HepG2 (cell line): ENCODE measurements around the gene CHDH. TPM values are rescaled to one million over a fixed set of nuclear protein-coding genes. Genes with fewer than 3 reads are reported as not detected.

Source experiments
- CC2D1A ChIP-seq: sonication (generic); formaldehyde crosslinking; IDR thresholded peaks from 2 replicates; pipeline ENCODE4 v1.8.1; 2023; ENCODE audit warnings: mild to moderate bottlenecking, missing genetic modification reagents
- CSRNP2 ChIP-seq: sonication (generic); formaldehyde crosslinking; conservative IDR thresholded peaks from 2 replicates; pipeline ENCODE4 v1.8.0; 2022; ENCODE audit warnings: low read depth, missing genetic modification reagents
- DRAP1 ChIP-seq: IDR thresholded peaks from 2 replicates; pipeline ENCODE4 v1.6.1; 2016; ENCODE audit warnings: missing genetic modification reagents, missing compliant biosample characterization
- EP300 ChIP-seq, 3 experiments: sonication (generic) in 1 of 3; formaldehyde crosslinking in 1 of 3; IDR thresholded peaks; 2 replicates each; pipeline versions ENCODE4 v1.5.1 to v1.6.1; 2011 to 2020; ENCODE audit warnings: low read depth in 2 of 3, low read length in 2 of 3, borderline replicate concordance in 1 of 3, improper control_type of control experiment in 1 of 3, mild to moderate bottlenecking in 1 of 3, missing genetic modification reagents in 1 of 3, moderate library complexity in 1 of 3
- FOXC1 ChIP-seq: sonication (generic); formaldehyde crosslinking; IDR thresholded peaks from 2 replicates; pipeline ENCODE4 v1.8.0; 2022; ENCODE audit warnings: mild to moderate bottlenecking, missing genetic modification reagents, borderline replicate concordance
- HIC2 ChIP-seq: sonication (generic); formaldehyde crosslinking; IDR thresholded peaks from 2 replicates; pipeline ENCODE4 v1.9.0; 2022; ENCODE audit warnings: low read depth, missing genetic modification reagents
- KLF6 ChIP-seq: IDR thresholded peaks from 2 replicates; pipeline ENCODE4 v1.8.0; 2016; ENCODE audit warnings: missing biosample characterization, missing genetic modification reagents
- NR0B2 ChIP-seq: sonication (generic); formaldehyde crosslinking; IDR thresholded peaks from 2 replicates; pipeline ENCODE4 v1.4.0; 2020; ENCODE audit warnings: mild to moderate bottlenecking, missing genetic modification reagents
- PBX3 ChIP-seq: sonication (generic); formaldehyde crosslinking; IDR thresholded peaks from 2 replicates; pipeline ENCODE4 v1.8.1; 2023; ENCODE audit warnings: missing genetic modification reagents, inconsistent platforms, borderline replicate concordance
- SAFB2 ChIP-seq: sonication (generic); formaldehyde crosslinking; IDR thresholded peaks from 2 replicates; pipeline ENCODE4 v1.5.1; 2020; ENCODE audit warnings: missing genetic modification reagents, low read depth, mild to moderate bottlenecking, borderline replicate concordance
- SMARCC2 ChIP-seq: fragments of 450-650 bp; IDR thresholded peaks from 2 replicates; pipeline ENCODE4 v1.6.1; 2017; ENCODE audit warnings: antibody characterized with exemption, mild to moderate bottlenecking
- TGIF2 ChIP-seq: IDR thresholded peaks from 2 replicates; pipeline ENCODE4 v1.6.1; 2016; ENCODE audit warnings: control low read depth, missing compliant biosample characterization
- TMF1 ChIP-seq: sonication (generic); formaldehyde crosslinking; IDR thresholded peaks from 2 replicates; pipeline ENCODE4 v1.8.1; 2022; ENCODE audit warnings: low read depth, missing genetic modification reagents
- ZBTB26 ChIP-seq: IDR thresholded peaks from 2 replicates; pipeline ENCODE4 v1.6.1; 2016; ENCODE audit warnings: missing compliant biosample characterization, missing genetic modification reagents, borderline replicate concordance
- ZBTB3 ChIP-seq: sonication (generic); formaldehyde crosslinking; IDR thresholded peaks from 2 replicates; pipeline ENCODE4 v1.4.0; 2020; ENCODE audit warnings: low read depth, mild to moderate bottlenecking, moderate library complexity, missing genetic modification reagents, borderline replicate concordance
- ZNF562 ChIP-seq: sonication (generic); formaldehyde crosslinking; IDR thresholded peaks from 2 replicates; pipeline ENCODE4 v1.8.0; 2022; ENCODE audit warnings: missing genetic modification reagents, borderline replicate concordance
- ZNF589 ChIP-seq: sonication (generic); formaldehyde crosslinking; conservative IDR thresholded peaks from 2 replicates; pipeline ENCODE4 v1.8.0; 2022; ENCODE audit warnings: mild to moderate bottlenecking, moderate library complexity, missing genetic modification reagents
- polyA plus RNA-seq, 8 experiments: library from polyadenylated mRNA; depleted of rRNA in 3 of 8; stranded (reverse) in 7 of 8; unstranded in 1 of 8; fragments of >200 nt; fragmentation: Illumina TruSeq in 4 of 8; extraction: Trizol in 4 of 8; gene quantifications; 2 replicates each; pipeline versions ENCODE4 v1.2.1 to v1.2.3, GENCODE V29; 2011 to 2016; ENCODE audit warnings: low read depth in 4 of 8, missing spikeins in 1 of 8, mixed read lengths in 1 of 8; ENCODE audit not compliant: insufficient read depth in 1 of 8
- total RNA-seq, 5 experiments: library from RNA; depleted of rRNA; stranded (reverse); fragments of >200 nt; fragmentation: Illumina TruSeq; extraction: Trizol; gene quantifications; 2 replicates each; pipeline ENCODE4 v1.2.3, GENCODE V29; 2016; ENCODE audit warnings: low read depth in 1 of 5
- TF ChIP-seq, protein P1 (sequence below): sonication (generic); formaldehyde crosslinking; IDR thresholded peaks from 2 replicates; pipeline ENCODE4 v1.5.0; 2020; ENCODE audit warnings: missing genetic modification reagents

The CHDH gene
- total and polyA plus RNA-seq, 2 of the 13 experiments (the other 11 are each of a cell fraction or from before 2014, with no cell fraction given) = 28.1 to 48.9 TPM

DNA sequence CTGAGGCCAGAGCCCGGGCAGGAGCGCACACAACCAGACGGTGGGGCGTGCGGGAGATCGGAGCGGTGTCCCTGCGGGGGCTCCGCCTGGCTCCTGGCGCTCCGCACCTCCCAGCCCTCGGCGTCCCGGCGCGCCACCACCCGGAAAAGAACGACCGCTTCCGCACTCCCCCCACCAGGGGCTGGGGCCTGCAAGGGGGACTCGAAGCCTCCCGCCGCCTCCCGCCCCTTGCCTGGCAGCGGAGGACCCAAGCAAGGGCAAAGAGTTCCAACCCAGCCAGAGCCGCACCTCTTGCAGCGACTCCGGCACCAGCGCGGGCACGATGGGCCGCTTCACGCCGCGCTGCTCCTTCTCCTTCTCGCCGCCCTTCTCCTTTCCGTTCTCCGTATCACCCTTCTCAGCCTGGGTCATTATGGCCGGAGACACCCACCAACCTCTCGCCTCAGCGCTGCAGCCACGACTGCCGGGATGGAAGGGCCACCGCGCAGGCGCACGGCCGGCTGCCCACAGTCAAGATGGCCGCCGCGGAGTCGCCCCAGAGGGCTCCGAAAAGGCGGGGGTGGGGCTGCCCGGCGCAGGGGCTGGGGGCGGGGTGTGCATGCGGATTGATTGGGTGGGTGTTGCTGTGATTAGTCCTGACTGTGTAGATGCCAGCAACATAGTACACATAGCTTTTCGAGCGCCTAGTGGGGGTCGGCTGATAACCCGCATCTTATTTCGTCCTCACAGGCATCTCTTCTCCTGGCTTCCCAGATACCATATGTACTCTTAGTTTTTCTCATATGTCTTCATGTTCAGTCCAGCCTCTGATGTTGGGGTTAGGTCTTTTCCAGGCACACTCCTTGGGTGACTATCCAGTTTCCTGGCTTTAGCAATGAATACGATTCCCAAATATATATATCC lies 35.7 kb upstream of the CHDH start, which contains the start of gene ACTR8 (continued):
- TF ChIP-seq NR0B2 (0 out of 2 replicates have a peak, but pooled peaks have one; percentile 68), ZNF589 (CRISPR knock-in tag) (no peak), DRAP1 (CRISPR knock-in tag) (no peak; the same call in 1 of the 2 replicates), ZNF562 (CRISPR knock-in tag) (no peak), PBX3 (CRISPR knock-in tag) (0 out of 2 replicates have a peak, but pooled peaks have one; percentile 19), SAFB2 (CRISPR knock-in tag) (peak; percentile 53; the same call in 1 of the 2 replicates), CSRNP2 (CRISPR knock-in tag) (no peak), HIC2 (CRISPR knock-in tag) (peak; percentile 69; the same call in 1 of the 2 replicates), SMARCC2 (no peak), ZBTB26 (CRISPR knock-in tag) (peak; percentile 68; the same call in 1 of the 2 replicates), TGIF2 (CRISPR knock-in tag) (no peak; the same call in none of the 2 replicates), CC2D1A (CRISPR knock-in tag) (no peak), FOXC1 (CRISPR knock-in tag) (0 out of 2 replicates have a peak, but pooled peaks have one; percentile 66), EP300 (IDR thresholded peaks at IDR 0.05; ENCODE audit: low read depth in 2 of 2, low read length in 2 of 2) (no peak), EP300 (CRISPR knock-in tag; IDR thresholded peaks at IDR 0.05; ENCODE audit: borderline replicate concordance) (no peak), ZBTB3 (CRISPR knock-in tag) (no peak; the same call in 1 of the 2 replicates), KLF6 (CRISPR knock-in tag) (peak; percentile 35; the same call in 1 of the 2 replicates), TMF1 (CRISPR knock-in tag) (peak; percentile 91)
- TF ChIP-seq, protein P1, sequence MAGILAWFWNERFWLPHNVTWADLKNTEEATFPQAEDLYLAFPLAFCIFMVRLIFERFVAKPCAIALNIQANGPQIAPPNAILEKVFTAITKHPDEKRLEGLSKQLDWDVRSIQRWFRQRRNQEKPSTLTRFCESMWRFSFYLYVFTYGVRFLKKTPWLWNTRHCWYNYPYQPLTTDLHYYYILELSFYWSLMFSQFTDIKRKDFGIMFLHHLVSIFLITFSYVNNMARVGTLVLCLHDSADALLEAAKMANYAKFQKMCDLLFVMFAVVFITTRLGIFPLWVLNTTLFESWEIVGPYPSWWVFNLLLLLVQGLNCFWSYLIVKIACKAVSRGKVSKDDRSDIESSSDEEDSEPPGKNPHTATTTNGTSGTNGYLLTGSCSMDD = no peak; the same call in 1 of the 2 replicates
